ENCODE measurements around the gene ESRP2.

The ESRP2 gene

DNA sequence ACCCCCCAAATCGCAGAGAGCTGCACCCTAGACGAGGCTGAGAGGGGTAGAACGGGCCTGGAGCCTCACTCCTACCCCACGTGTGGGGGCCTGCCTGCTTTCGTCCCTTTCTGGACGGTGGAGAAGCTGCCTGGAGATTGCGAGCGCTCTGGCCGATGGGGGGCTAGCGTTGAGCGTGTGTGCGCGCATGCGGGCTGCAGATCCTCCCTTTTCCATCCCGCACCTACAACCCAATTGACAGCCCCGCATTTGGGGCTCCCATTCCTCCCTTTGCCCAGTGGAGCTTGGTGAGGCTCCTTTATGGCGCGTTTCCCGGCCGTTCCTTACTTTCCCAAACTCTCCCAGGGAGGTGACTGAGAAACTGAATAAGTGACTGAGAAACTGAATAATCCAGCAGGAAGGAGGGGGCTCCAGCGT, 907 bp upstream of the ESRP2 start:
- no peak for FAIRE-seq

DNA sequence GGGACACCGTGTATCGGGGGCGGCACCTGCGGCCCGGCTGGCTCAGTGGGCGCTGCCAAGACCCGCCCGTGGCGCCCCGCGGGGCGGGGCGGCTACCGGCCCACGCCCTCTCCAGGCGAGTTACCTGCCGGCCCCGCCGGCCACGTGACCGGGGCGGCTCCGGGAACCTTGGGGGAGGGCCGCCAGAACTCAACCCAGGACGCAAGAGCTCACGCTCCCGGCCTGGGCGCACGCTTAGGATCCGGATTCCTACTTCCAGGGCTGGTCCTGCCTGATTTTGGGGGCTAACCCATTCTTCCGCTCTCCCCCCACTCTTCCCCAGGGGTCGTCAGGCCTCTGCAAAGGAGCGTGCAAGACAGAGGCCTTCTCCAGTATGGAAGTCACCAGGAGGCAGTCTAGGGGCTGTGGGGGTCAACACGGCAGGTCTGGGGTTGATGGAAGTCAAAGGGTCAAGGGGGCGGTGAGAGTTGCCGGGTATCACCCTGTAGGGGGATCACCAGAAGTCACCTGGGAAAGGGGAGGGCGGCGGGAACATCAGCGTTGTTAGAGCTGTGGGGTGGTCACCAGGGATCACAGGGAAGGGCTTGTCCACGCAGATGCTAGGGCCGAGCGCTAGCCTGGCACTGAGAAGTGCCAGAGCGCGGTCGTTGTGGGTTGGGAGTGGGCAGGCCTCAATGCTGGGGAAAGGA, 354 bp upstream of the ESRP2 start:
- FAIRE-seq = no peak

DNA sequence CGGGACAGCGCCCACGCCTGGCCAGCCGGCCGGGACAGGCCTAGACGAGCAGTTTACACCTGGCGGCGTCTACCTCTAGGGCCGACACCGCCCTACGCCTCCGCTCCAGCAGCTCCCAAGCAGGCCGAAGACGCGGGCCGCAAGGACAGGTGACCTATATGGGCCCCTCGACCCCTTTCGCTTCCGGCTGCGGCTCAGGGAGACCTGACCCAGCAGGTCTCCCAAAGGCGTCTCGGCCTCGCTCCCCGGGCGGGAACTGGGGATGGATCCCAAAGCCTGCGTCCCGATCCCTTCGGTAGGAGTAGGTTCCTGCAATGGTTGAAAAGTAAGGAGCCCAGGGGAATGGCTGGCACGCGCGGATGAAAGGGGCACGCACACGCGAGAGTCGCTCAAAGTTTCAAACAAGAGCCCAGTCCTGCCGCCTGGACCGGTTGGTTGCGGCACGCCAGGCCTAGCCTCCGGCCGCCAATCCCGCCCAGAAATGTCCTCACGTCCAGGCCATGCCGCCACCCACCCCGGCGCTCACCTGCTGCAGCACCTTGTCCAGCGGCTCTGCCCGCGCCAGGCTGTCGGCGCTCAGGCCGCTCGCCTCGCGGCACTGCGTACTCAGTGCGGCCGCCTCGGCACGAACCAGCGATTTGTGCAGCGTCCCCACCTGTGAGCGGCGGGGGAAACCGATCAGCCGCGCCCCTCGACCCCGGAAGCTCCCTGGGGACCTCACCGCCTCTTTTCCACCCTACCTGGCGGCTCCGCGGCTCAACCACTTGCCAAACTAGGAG, 630 bp downstream of the ESRP2 start:
- FAIRE-seq = no peak

DNA sequence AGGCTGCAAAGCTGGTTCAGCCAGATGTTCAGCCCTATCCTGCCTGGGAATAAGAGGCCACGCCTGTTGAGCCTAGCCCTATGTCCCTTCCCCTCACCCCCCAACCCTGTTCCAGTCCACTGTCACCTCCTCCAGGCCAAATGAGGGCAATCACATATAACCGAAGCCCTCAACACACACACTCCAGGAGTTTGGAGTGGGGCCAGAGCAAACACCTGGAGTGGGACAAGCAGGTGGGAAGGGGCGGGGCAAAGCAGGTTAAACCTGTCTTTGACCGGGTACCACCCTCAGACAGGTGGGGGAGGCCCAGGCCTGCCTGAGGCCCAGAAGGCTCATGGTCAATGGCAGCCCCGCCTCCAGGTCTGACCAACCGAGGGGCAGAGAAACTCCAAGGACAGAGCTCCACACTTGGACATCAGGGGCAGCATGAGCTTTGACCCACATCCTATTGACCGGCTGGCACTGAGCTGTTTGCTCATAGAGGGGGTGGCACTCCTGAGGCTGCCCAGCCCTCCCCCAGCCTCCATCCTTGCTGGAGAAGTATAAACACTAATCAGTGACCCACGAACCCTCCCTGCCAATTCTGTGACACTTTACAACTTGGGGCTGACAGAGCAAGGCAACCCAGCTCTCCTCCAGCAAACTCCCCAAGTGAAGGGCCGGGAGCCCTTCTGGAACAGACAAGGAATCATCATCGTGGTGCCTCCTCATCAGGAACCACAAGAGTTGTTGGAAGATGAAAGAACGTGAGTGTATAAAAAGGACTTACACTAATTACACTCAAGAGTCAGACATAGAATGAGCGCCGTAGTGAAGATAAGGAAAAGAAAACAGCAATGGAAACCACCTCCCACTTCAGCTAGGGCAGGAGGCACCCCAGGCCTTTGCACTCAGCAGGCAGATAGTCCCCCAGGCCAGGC, 1.5 kb downstream of the ESRP2 start:
- no peak for FAIRE-seq

DNA sequence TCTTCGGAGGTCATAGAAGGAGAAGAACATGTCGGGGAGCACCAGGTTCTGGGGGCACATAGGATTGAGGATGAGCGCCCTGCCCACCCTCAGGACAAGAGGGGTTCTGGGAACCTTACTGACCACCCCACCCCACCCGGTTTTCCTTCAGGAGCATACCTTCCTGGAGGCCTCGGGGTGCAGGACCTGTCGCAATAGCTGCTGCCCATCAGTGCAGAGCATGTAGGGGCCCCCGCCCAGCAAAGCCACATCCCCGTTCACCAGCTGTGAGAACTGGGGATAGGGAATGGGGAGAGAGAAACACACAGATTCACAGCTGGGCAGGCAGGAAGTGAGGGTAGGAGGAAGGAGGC, 2.1 kb downstream of the ESRP2 start:
- no peak for FAIRE-seq

DNA sequence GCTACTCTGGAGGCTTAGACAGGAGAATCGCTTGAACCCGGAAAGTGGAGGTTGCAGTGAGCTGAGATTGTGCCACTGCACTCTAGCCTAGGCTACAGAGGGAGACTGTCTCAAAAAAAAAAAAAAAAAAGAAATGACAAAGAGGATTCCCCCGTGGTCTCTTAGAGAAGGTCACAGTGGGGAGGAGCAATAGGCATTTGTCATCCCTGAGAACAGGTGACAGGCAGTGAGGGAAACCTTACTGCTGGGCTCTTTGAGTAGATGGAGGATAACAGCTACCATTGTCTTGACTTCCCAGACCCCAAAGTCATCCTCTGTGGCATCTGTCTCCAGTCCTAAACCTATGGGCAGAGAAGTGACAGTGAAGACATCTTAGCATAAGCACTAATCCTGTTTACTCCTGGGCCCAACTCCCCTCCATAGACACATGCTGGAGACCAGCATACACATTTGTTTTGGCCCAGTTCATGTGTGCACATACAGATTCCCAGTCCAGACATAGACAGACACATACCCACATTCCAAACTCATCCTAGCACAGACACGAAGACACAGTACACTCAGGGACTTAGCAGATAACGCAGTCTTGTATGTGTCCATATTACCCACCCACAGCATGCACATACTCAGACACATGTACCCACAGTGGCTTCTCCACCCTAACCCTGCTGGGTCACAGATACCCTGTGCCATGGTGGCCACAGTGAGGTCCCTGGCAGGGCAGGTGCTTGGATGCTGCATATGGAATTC, 2.7 kb downstream of the ESRP2 start:
- FAIRE-seq = no peak

DNA sequence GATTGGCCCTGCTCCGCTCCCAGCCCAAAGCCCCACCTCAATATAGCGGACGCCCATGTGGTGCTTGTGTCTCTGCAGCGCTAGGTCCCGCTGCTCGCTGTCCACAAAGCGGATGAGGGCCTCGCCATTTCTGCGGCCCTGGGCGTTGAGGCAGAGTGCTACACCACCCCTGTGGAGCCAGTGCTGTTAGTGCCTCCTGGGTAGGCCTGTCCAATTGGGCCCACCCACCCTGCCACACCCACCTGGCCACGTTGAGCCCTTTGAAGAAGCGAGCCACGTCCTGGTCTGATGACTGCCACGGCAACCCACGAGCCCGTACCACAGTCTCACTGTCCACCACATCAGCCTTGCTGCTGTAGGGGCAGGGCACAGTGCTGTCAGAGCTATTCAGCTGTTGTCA, 3.6 kb downstream of the ESRP2 start:
- FAIRE-seq = no peak

DNA sequence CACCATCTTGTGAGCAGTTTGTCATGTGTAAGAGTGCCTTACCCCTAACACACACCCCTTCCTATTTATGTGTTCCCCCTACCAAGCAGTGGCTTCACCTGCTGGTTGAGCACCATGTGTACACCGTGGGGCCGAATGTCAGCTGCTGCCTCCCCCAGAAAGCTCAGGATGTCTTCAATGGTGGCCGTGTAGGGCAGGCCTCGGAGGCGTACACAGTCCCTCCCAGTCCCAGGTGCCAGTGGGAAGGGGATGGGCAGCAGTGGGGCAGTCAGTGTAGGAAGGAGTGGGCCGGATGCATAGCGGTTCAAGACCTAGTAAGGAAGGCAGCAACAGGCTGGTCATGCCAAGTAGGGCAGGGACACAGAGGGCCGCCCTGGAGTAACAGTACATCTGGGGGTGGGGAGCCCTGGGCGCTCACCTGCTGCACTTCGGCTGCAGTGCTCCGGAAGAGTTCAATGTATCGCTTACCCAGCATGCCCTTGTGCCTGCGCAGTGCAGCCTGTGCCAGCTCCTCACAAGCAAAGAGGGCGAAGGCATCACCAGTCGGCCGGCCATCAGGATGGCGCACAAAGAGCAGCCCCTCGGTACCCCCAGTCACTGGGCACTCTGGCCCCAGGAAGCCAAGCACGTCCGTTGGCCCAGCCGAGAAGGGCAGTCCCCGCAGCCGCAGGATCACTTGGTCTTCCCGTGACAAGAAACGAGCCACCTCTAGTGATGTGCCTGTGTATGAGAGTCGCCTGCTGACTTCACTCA, 4.4 kb downstream of the ESRP2 start:
- no peak for FAIRE-seq

DNA sequence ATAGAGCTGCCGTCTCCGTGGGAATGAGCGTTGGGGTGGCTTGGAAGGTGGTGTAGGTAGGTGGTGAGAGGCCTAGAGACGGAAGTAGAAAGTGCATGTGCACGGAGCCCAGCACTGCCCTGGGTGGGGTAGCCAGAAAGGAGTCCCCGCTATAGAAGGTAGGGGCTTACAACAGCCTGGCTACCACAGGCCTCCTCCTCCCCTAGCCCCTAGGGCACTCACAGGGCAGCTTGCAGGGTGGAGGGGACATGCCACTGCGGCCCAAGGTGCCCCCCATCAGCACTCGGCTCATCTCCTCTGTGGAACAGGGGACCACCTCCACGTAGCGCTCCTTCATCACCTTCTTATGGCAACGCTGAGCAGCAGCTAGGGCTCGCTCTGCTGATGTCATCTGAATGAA, 5.0 kb downstream of the ESRP2 start:
- FAIRE-seq = no peak

DNA sequence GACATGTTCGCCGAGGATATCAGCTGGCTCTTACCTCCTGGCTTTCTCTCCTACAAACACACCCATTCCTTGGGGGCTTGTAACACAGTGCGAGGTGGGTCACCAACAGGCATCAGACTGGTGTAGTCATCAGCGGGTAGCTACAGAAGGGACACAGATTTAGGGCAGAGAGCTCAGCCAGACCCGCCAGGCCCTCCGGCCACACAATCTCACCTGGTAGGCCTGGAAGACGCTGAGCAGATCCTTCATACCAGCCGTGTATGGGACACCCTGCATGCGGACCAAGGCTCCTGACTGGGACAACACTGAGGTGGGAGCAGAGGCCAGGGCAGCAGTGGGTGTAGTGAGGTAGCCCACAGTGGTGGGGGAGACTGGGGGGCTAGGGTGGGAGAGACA, 5.8 kb downstream of the ESRP2 start:
- no peak for FAIRE-seq

DNA sequence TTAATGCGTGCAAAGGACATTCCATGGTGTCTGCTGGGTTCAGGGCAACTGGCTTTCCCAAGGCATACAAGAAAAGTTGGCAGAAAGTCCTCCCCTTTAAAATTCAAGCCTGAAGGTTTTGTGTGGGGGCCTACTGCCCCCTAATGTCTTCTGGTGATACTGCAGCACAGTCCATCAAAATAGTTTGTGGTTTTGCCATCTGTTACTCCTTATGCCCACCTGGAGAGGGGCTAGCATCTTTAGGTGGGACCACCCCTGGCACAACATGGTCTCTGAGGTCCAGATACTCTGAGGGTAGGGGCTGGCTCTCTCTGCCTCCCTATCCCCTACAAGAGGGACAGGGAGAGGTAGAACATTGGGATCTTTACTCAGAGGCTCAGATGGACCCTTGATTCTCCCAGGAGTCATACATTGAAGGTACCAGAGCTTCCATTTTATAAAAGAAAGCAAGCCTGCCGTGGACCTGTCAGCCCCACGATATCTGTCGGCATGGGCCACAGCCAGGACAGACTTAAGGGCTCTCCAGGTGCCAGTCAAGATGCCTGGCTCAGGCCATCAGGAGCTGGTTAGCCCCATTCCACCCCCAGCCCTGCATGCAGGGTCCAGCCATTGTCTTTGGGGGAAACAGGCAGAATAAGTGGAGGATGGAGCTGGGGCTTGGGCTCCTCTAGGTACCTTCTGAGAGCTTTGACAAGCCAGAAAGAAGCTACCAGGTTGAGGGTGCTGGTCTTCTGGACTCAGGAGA, 6.3 kb downstream of the ESRP2 start:
- FAIRE-seq = peak; percentile 78

DNA sequence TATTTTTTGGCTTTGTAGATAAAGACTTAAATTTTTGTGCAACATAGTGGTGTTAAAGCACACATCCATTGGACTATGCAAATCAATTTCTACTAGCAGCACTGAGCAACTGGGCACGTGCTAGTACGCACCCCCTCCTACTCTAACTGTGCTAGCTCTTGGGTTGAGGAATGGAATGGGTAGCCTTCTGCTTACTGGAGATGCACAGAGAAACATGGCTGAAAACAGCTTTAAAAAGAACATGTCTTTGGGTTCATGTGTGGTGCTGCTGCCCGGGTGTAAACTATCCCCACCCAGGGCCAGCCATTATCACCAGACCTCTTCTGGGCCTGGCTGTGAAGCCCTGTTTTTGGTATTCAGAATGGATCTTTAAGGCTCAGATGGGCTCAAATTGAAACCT, 7.3 kb downstream of the ESRP2 start:
- FAIRE-seq = no peak

DNA sequence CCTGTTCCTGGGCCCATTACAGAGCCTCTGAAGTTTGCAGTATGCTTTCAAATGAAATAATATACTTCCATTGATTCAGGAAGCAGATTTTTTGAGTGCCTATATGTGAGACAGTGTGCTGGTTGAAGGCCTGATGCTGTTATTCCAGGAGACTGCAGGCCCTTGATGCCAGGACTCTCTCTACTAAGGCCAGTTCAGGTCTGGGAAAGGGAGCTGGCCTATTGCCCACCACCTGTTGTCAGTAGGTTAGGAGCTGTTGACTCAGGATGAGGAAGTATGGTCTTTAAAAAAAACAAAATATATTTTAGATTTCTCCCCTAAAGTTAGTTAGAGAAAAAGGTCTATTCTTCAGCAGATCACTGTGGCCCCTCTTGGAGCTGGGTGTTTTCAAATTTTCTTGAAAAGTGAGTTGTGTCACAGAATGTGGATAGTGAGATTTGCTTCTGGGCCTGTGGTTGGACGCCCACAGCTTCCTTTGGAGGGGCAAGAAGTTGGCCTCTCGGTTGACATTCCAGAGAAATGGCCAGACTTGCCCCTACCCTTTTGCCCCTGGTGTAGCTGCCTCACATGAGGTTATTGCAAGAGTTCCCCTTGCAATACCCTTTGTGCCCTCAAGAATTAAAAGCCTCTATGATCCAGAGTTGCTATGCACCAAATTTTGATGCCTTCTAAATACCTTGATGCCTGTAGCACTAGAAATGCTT, 7.9 kb downstream of the ESRP2 start:
- FAIRE-seq = no peak

DNA sequence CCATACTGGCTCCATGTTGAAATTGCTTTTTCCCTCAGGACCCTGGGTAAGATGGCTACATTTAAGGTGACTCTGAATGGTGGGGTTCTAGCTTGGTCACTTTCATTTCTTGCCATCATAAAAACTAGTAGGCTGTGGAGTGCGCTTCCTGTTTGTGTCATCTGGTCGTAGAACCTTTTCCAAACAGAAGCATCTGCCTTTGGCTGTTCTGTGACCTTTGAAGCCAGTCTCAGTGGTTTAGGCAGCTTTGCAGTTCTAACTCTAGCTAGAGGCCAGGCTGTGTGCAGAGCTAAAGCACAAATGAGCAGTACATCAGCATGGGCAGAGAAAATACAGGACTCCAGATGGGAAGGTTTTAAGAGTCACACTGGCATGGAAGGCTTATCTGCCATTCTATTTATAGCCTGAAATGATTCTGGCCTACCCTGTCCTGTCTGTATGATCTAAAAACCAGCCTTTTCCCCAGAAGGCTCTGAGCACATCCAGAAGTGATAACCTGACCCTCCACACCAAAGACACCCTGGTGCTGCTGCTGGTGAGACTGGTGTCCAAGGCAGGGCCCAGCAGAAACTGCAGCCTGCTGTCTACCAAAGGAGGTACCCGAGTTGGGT, 8.6 kb downstream of the ESRP2 start:
- no peak for FAIRE-seq

DNA sequence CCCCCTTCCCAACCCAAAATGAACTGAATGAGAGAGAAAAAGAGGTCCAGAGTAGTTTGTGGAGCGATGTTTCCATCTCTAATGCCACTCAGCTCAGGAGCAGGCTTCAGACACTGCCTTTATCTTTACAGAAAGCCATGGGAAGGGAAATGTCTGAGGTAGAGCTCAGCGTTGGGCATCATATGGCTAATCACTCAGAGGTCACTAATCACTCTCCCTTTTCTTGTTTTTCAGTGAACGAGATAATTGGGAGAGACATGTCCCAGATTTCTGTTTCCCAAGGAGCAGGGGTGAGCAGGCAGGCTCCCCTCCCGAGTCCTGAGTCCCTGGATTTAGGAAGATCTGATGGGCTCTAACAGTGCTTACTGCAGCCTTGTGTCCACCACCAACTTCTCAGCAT, 9.8 kb downstream of the ESRP2 start:
- FAIRE-seq = no peak

DNA sequence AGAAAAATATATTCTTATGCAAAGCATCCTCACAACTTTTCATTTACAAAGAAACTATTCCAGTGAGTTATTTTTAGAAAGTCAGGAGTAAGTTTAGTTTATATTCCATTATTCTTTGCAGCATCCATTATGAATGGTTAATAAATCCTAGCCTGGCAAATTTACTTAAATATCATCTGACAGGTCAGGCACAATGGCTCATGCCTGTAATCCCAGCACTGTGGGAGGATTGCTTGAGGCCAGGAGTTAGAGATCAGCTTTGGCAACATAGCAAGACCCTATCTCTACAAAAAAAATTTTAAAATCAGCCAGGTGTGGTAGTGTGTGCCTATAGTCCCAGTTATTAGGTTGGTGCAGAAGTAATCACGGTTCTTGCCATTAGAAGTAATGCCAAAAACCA, 12.9 kb downstream of the ESRP2 start:
- FAIRE-seq = no peak

DNA sequence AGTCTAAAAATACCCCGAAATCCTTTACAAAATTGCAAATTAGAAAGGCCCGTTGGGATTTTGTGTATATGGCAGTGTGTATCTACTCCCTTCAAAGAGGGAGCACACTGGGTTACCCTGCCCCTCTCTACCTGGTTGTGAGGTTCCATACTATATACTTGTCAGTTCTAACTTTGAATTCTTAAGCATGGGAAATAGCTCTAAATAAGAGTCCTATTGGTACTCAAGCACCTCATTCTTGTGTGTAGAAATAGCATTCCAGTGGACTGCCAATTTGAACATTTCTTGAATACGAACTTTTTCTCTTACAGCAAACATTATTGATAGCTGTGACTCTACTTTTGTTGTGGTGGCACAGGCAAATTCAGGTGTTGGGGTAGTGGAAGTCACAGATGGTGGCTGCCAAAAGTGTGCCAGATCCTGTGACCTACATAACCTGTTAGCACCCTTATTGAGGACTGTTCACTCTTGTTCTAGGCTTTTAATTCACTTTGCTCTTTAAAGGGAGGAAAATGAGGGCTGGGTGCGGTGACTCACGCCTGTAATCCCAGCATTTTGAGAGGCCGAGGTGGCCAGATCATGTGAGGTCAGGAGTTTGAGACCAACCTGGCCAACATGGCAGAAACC, 16.1 kb downstream of the ESRP2 start:
- FAIRE-seq = no peak

DNA sequence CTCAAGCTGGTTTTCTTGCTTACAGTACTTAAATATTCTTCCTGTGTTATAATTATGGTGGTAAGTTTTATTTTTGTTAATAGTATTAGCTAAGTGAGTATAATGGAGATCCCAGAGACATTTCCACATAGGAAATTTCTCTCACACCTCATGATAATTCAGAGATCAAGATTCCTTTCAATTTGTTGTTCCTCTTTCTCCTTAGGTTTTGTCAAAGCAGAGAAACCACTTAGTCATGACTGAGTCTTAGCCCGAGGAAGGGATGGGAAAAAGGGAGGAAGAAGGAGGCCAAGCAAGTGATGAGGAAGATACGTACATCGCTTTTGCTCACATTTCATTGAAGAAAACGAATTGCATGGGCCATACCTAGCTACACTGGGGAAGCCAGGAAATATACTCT, 18.4 kb downstream of the ESRP2 start:
- FAIRE-seq = no peak

DNA sequence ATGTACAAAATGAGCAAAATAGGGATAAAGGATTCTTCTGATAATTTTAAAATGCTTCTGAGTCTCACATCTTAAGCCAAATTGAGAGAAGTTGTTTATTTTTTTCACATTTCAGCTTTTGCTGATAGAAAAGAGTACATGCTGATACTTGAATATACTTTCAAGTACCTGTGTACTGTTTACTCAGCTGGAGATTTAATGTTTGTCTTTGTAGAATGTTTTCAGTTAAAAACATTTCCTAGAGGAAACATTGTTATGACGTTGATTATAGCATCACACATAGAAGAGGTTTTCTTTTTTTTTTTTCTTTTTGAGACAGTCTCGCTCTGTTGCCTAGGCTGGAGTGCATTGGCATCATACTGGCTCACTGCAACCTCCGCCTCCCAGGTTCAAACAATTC, 19.7 kb downstream of the ESRP2 start:
- no peak for FAIRE-seq

DNA sequence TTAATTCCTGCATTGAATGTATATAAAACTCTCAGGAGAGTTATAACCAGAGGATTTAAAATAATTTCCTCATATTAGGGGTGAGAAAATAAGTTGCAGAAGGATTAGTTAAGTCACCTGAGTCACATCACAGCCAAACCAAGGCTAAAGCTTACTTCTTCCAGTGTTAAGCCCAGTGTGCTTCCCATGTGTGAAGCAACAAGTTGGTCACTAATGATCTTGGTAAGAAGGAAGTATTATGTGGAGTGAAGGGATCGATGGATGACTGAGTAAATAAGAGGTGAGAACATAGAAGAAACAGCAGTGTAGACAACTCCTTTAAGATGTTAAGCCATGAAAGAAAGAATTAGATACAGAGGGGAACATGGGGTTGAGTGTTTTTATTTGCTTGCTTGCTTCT, 20.6 kb downstream of the ESRP2 start:
- FAIRE-seq = no peak

All from G401.6 (cell line).